Liver (tissue), 9 donors: ENCODE data around the gene CYP2W1. TPM values are rescaled to one million over a fixed set of nuclear protein-coding genes. Genes with fewer than 3 reads are reported as not detected.

Source experiments
- DNase-seq: peaks from one replicate; pipeline ENCODE4 v3.0.0-alpha.2; 2017; ENCODE audit warnings: low spot score
- H3K27ac ChIP-seq, 2 donors: one replicate each; pipeline ENCODE4 v1.7.0; 2013; ENCODE audit warnings: inconsistent platforms in 2 of 2, low read length in 2 of 2, control low read depth in 1 of 2, low read depth in 1 of 2, mild to moderate bottlenecking in 1 of 2
- H3K27me3 ChIP-seq, 4 donors: one replicate each; pipeline versions ENCODE4 v1.6.1 to v1.7.0; 2013; ENCODE audit warnings: low read length in 3 of 4, inconsistent platforms in 1 of 4, mild to moderate bottlenecking in 1 of 4, moderate library complexity in 1 of 4; ENCODE audit not compliant: control insufficient read depth in 4 of 4, insufficient read depth in 4 of 4
- H3K36me3 ChIP-seq, 4 donors: one replicate each; pipeline versions ENCODE4 v1.6.1 to v1.7.0; 2013; ENCODE audit warnings: low read length in 3 of 4, mild to moderate bottlenecking in 3 of 4, low read depth in 1 of 4, moderate library complexity in 1 of 4; ENCODE audit not compliant: control insufficient read depth in 4 of 4, insufficient read depth in 3 of 4
- H3K4me1 ChIP-seq, 4 donors: one replicate each; pipeline versions ENCODE4 v1.6.1 to v1.7.0; 2013; ENCODE audit warnings: low read length in 3 of 4, mild to moderate bottlenecking in 3 of 4, moderate library complexity in 1 of 4; ENCODE audit not compliant: control insufficient read depth in 4 of 4, insufficient read depth in 4 of 4
- H3K4me3 ChIP-seq, 3 donors: one replicate each; pipeline versions ENCODE4 v1.6.1 to v1.7.0; 2013; ENCODE audit warnings: low read length in 3 of 3, control low read depth in 1 of 3, low read depth in 1 of 3, mild to moderate bottlenecking in 1 of 3
- H3K9ac ChIP-seq, 2 donors: one replicate each; pipeline ENCODE4 v1.7.0; 2013; ENCODE audit warnings: low read length in 2 of 2, mild to moderate bottlenecking in 2 of 2, moderate library complexity in 2 of 2, control low read depth in 1 of 2, low read depth in 1 of 2
- H3K9me3 ChIP-seq, 4 donors: one replicate each; pipeline versions ENCODE4 v1.6.1 to v1.7.0; 2013; ENCODE audit warnings: low read length in 3 of 4; ENCODE audit not compliant: control insufficient read depth in 4 of 4
- EGR1 ChIP-seq, 2 donors: IDR thresholded peaks; 2 replicates each; pipeline ENCODE4 v1.6.1; 2016 to 2018; ENCODE audit warnings: antibody characterized with exemption in 2 of 2, low read depth in 2 of 2
- FOXA1 ChIP-seq: IDR thresholded peaks from 2 replicates; pipeline ENCODE4 v1.6.1; 2016; ENCODE audit warnings: antibody characterized with exemption
- FOXA2 ChIP-seq: IDR thresholded peaks from 2 replicates; pipeline ENCODE4 v1.6.1; 2016; ENCODE audit warnings: antibody characterized with exemption
- GABPA ChIP-seq, 2 donors: IDR thresholded peaks in 1 of 2; conservative IDR thresholded peaks in 1 of 2; 2 replicates each; pipeline ENCODE4 v1.6.1; 2016; ENCODE audit warnings: antibody characterized with exemption in 2 of 2, mild to moderate bottlenecking in 1 of 2, moderate library complexity in 1 of 2
- HNF4A ChIP-seq, 2 donors: conservative IDR thresholded peaks; 2 replicates each; pipeline ENCODE4 v1.6.1; 2016; ENCODE audit warnings: antibody characterized with exemption in 2 of 2, mild to moderate bottlenecking in 2 of 2
- NR2F2 ChIP-seq: IDR thresholded peaks from 2 replicates; pipeline ENCODE4 v1.6.1; 2016; ENCODE audit warnings: antibody characterized with exemption
- RAD21 ChIP-seq, 2 donors: IDR thresholded peaks; 2 replicates each; pipeline ENCODE4 v1.6.1; 2016; ENCODE audit warnings: antibody characterized with exemption in 2 of 2, mild to moderate bottlenecking in 2 of 2
- TAF1 ChIP-seq: conservative IDR thresholded peaks from 2 replicates; pipeline ENCODE4 v1.6.1; 2016; ENCODE audit warnings: antibody characterized with exemption, mild to moderate bottlenecking
- YY1 ChIP-seq: IDR thresholded peaks from 2 replicates; pipeline ENCODE4 v1.6.1; 2016; ENCODE audit warnings: antibody characterized with exemption, mild to moderate bottlenecking
- ZBTB33 ChIP-seq: IDR thresholded peaks from 2 replicates; pipeline ENCODE4 v1.6.1; 2016; ENCODE audit warnings: antibody characterized with exemption
- WGBS: extraction: QIAGEN DNeasy Blood & Tissue Kit; methylation state at CpG from one replicate; pipeline ENCODE4 v1.1.7; 2013; 5-methylcytosine and 5-hydroxymethylcytosine counted together
- polyA plus RNA-seq, 2 donors: library from polyadenylated mRNA; stranded (reverse) in 1 of 2; unstranded in 1 of 2; fragments of 200-250 nt in 1 of 2; fragments of >200 nt in 1 of 2; fragmentation: Nextera tagmentation in 1 of 2; extraction: Ambion mirVana in 1 of 2; gene quantifications; one replicate each; pipeline versions ENCODE4 v1.2.1 to v1.2.3, GENCODE V29; 2013 to 2015
- total RNA-seq, 2 donors: library from RNA; depleted of rRNA; stranded (reverse); fragments of >200 nt; gene quantifications; one replicate each; pipeline ENCODE4 v1.2.3, GENCODE V29; 2014
- TF ChIP-seq, protein P1 (sequence below): IDR thresholded peaks from 2 replicates; pipeline ENCODE4 v1.6.1; 2016; ENCODE audit warnings: antibody characterized with exemption
- TF ChIP-seq, protein P2 (sequence below): IDR thresholded peaks from 2 replicates; pipeline ENCODE4 v1.6.1; 2016; ENCODE audit warnings: antibody characterized with exemption, mild to moderate bottlenecking
- TF ChIP-seq, protein P3 (sequence below): fragments of 150-350 bp; IDR thresholded peaks from 2 replicates; pipeline ENCODE4 v1.5.1; 2017; ENCODE audit warnings: improper control_type of control experiment, low read depth, low read length; ENCODE audit not compliant: missing input control
- donor health status: healthy.
- donor health status: healthy.
- donor health status: healthy.
- donor health status: healthy.
- donor health status: healthy.

The CYP2W1 gene
- total and polyA plus RNA-seq, 4 donors, result 0.28 TPM; not detected in 3

- DNase-seq, result no peak
- Histone ChIP-seq H3K4me1 (peaks cover 11 to 44% (median 17%) of the 10 kb centered on the region in 4 donors), H3K36me3 (peaks cover 12 to 31% (median 22%) of the 10 kb centered on the region in 4 donors), H3K9me3 (no peaks in the 10 kb centered on the region), H3K27me3 (no peaks in the 10 kb centered on the region), H3K27ac (no peak overlapping the region), H3K9ac (no peak overlapping the region), H3K4me3 (no peak overlapping the region)
- WGBS, result 49% methylated on average over 10 of the region's 10 CpGs
- TF ChIP-seq, protein P1, sequence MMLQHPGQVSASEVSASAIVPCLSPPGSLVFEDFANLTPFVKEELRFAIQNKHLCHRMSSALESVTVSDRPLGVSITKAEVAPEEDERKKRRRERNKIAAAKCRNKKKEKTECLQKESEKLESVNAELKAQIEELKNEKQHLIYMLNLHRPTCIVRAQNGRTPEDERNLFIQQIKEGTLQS, result no peak
- TF ChIP-seq, protein P2, sequence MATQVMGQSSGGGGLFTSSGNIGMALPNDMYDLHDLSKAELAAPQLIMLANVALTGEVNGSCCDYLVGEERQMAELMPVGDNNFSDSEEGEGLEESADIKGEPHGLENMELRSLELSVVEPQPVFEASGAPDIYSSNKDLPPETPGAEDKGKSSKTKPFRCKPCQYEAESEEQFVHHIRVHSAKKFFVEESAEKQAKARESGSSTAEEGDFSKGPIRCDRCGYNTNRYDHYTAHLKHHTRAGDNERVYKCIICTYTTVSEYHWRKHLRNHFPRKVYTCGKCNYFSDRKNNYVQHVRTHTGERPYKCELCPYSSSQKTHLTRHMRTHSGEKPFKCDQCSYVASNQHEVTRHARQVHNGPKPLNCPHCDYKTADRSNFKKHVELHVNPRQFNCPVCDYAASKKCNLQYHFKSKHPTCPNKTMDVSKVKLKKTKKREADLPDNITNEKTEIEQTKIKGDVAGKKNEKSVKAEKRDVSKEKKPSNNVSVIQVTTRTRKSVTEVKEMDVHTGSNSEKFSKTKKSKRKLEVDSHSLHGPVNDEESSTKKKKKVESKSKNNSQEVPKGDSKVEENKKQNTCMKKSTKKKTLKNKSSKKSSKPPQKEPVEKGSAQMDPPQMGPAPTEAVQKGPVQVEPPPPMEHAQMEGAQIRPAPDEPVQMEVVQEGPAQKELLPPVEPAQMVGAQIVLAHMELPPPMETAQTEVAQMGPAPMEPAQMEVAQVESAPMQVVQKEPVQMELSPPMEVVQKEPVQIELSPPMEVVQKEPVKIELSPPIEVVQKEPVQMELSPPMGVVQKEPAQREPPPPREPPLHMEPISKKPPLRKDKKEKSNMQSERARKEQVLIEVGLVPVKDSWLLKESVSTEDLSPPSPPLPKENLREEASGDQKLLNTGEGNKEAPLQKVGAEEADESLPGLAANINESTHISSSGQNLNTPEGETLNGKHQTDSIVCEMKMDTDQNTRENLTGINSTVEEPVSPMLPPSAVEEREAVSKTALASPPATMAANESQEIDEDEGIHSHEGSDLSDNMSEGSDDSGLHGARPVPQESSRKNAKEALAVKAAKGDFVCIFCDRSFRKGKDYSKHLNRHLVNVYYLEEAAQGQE, result no peak
- TF ChIP-seq, protein P3, sequence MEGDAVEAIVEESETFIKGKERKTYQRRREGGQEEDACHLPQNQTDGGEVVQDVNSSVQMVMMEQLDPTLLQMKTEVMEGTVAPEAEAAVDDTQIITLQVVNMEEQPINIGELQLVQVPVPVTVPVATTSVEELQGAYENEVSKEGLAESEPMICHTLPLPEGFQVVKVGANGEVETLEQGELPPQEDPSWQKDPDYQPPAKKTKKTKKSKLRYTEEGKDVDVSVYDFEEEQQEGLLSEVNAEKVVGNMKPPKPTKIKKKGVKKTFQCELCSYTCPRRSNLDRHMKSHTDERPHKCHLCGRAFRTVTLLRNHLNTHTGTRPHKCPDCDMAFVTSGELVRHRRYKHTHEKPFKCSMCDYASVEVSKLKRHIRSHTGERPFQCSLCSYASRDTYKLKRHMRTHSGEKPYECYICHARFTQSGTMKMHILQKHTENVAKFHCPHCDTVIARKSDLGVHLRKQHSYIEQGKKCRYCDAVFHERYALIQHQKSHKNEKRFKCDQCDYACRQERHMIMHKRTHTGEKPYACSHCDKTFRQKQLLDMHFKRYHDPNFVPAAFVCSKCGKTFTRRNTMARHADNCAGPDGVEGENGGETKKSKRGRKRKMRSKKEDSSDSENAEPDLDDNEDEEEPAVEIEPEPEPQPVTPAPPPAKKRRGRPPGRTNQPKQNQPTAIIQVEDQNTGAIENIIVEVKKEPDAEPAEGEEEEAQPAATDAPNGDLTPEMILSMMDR, result no peak
- TF ChIP-seq FOXA2 (no peak), YY1 (no peak), EGR1 (IDR thresholded peaks at IDR 0.05; ENCODE audit: low read depth in 2 of 2) (no peak), TAF1 (no peak)
These were observed 10.2 kb upstream of the CYP2W1 start for GRCh38 chr7:972676-973309.

GRCh38 chr7:973312-973711, 9.7 kb upstream of the CYP2W1 start:
- no peaks in the 10 kb centered on the region for H3K27me3 ChIP-seq
- WGBS, result 85% methylated on average over 9 of the region's 9 CpGs
- no peak for TF ChIP-seq FOXA2
- TF ChIP-seq FOXA1, result no peak
- TF ChIP-seq NR2F2, result no peak
- TF ChIP-seq, protein P2, result no peak
- TF ChIP-seq, protein P1, result no peak
- TF ChIP-seq TAF1, result no peak
- no peak for TF ChIP-seq YY1
- no peak for TF ChIP-seq HNF4A (conservative IDR thresholded peaks at IDR 0.05)
- no peak for TF ChIP-seq ZBTB33
- TF ChIP-seq GABPA (IDR thresholded peaks at IDR 0.05 in 1 of 2, conservative IDR thresholded peaks at IDR 0.05 in 1 of 2), result no peak
- no peak for TF ChIP-seq RAD21 (IDR thresholded peaks at IDR 0.05)
- H3K27ac ChIP-seq, result no peak overlapping the region
- DNase-seq, result no peak
- H3K9me3 ChIP-seq, result no peaks in the 10 kb centered on the region
- H3K4me3 ChIP-seq, result no peak overlapping the region
- H3K9ac ChIP-seq, result no peak overlapping the region
- H3K4me1 ChIP-seq, result peaks cover 11 to 44% (median 19%) of the 10 kb centered on the region in 4 donors
- peaks cover 9 to 26% (median 17%) of the 10 kb centered on the region in 4 donors for H3K36me3 ChIP-seq
